HEK293 (cell line): ENCODE data around the gene BBS9.

Source experiments
- CTCF ChIA-PET: fragments of 350-600 bp; formaldehyde crosslinking; extraction: SDS; loops from one replicate; lab custom pipeline; 2021; ENCODE audit warnings: antibody characterized with exemption; lab: Yijun Ruan, JAX
- POLR2A ChIA-PET: fragments of 300-600 bp; formaldehyde crosslinking; extraction: SDS; loops from one replicate; lab custom pipeline; 2020; ENCODE audit warnings: antibody characterized with exemption, inconsistent platforms; lab: Yijun Ruan, JAX
- H3K27ac ChIP-seq: fragments of 200-500 bp; sonication (Bioruptor generic); 2 replicates; pipeline ENCODE4 v1.5.1; 2014; ENCODE audit warnings: low read depth, low read length, control low read depth, inconsistent platforms; ENCODE audit errors: extremely low read depth
- H3K36me3 ChIP-seq, 2 experiments: fragments of 200-500 bp in 1 of 2; sonication (Bioruptor generic) in 1 of 2; 1 replicate in 1 of 2; 2 replicates in 1 of 2; pipeline ENCODE4 v1.5.1; 2014 to 2017; ENCODE audit warnings: inconsistent platforms in 2 of 2, low read length in 2 of 2; ENCODE audit not compliant: control insufficient read depth in 2 of 2, insufficient read depth in 1 of 2
- H3K4me1 ChIP-seq: fragments of 200-500 bp; sonication (Bioruptor generic); 2 replicates; pipeline ENCODE4 v1.5.1; 2014; ENCODE audit warnings: mild to moderate bottlenecking, low read length, inconsistent platforms; ENCODE audit not compliant: control insufficient read depth, insufficient read depth
- H3K4me3 ChIP-seq: 2 replicates; pipeline ENCODE4 v1.5.1; 2011; ENCODE audit warnings: low read depth, mild to moderate bottlenecking, control low read depth, low read length, moderate library complexity
- H3K9me3 ChIP-seq: fragments of 200-500 bp; sonication (Bioruptor generic); 2 replicates; pipeline ENCODE4 v1.5.1; 2014; ENCODE audit warnings: low read depth, low read length, inconsistent platforms; ENCODE audit not compliant: control insufficient read depth, insufficient read depth
- EGR2 ChIP-seq: fragments of 450-650 bp; formaldehyde crosslinking; IDR thresholded peaks from 2 replicates; pipeline ENCODE4 v1.5.1; 2016; ENCODE audit warnings: low read depth, missing biosample characterization, missing genetic modification characterization
- GLIS2 ChIP-seq: fragments of 450-650 bp; formaldehyde crosslinking; IDR thresholded peaks from 2 replicates; pipeline ENCODE4 v1.5.1; 2016; ENCODE audit warnings: missing biosample characterization, missing genetic modification characterization
- OVOL3 ChIP-seq: fragments of 450-650 bp; formaldehyde crosslinking; IDR thresholded peaks from 2 replicates; pipeline ENCODE4 v1.5.1; 2016; ENCODE audit warnings: missing biosample characterization, missing genetic modification characterization
- PBX3 ChIP-seq: sonication (generic); formaldehyde crosslinking; IDR thresholded peaks from 2 replicates; pipeline ENCODE4 v1.8.1; 2022; ENCODE audit warnings: mild to moderate bottlenecking, moderate library complexity, missing genetic modification reagents
- PRDM1 ChIP-seq: fragments of 450-650 bp; formaldehyde crosslinking; IDR thresholded peaks from 2 replicates; pipeline ENCODE4; 2016; ENCODE audit warnings: missing biosample characterization, missing genetic modification characterization
- SCRT1 ChIP-seq: fragments of 450-650 bp; formaldehyde crosslinking; IDR thresholded peaks from 2 replicates; pipeline ENCODE4 v1.5.1; 2016; ENCODE audit warnings: missing biosample characterization, missing genetic modification characterization, borderline replicate concordance
- SP2 ChIP-seq: fragments of 450-650 bp; formaldehyde crosslinking; IDR thresholded peaks from 2 replicates; pipeline ENCODE4 v1.5.1; 2016; ENCODE audit warnings: missing biosample characterization, missing genetic modification characterization
- WT1 ChIP-seq: fragments of 450-650 bp; formaldehyde crosslinking; IDR thresholded peaks from 2 replicates; pipeline ENCODE4 v1.5.1; 2016; ENCODE audit warnings: missing biosample characterization, missing genetic modification characterization
- ZBTB1 ChIP-seq: fragments of 450-650 bp; formaldehyde crosslinking; IDR thresholded peaks from 2 replicates; pipeline ENCODE4 v1.5.1; 2016; ENCODE audit warnings: missing biosample characterization, missing genetic modification characterization
- ZBTB10 ChIP-seq: fragments of 450-650 bp; formaldehyde crosslinking; IDR thresholded peaks from 2 replicates; pipeline ENCODE4 v1.5.1; 2016; ENCODE audit warnings: missing biosample characterization, missing genetic modification characterization
- ZNF140 ChIP-seq: fragments of 450-650 bp; formaldehyde crosslinking; IDR thresholded peaks from 2 replicates; pipeline ENCODE4 v1.5.1; 2016; ENCODE audit warnings: missing biosample characterization, missing genetic modification characterization
- ZNF146 ChIP-seq: fragments of 450-650 bp; formaldehyde crosslinking; IDR thresholded peaks from 2 replicates; pipeline ENCODE4 v1.5.1; 2016; ENCODE audit warnings: missing biosample characterization, missing genetic modification characterization
- ZNF362 ChIP-seq: fragments of 450-650 bp; formaldehyde crosslinking; IDR thresholded peaks from 2 replicates; pipeline ENCODE4 v1.5.1; 2016; ENCODE audit warnings: missing biosample characterization, missing genetic modification characterization
- ZNF366 ChIP-seq: fragments of 450-650 bp; formaldehyde crosslinking; conservative IDR thresholded peaks from 2 replicates; pipeline ENCODE4 v1.5.1; 2016; ENCODE audit warnings: missing biosample characterization, missing genetic modification characterization
- ZNF404 ChIP-seq: fragments of 450-650 bp; formaldehyde crosslinking; IDR thresholded peaks from 2 replicates; pipeline ENCODE4 v1.5.1; 2017; ENCODE audit warnings: missing biosample characterization, missing genetic modification characterization
- ZNF529 ChIP-seq: fragments of 450-650 bp; formaldehyde crosslinking; IDR thresholded peaks from 2 replicates; pipeline ENCODE4 v1.5.1; 2017; ENCODE audit warnings: missing genetic modification characterization, missing biosample characterization; ENCODE audit not compliant: insufficient replicate concordance
- ZNF530 ChIP-seq: fragments of 450-650 bp; formaldehyde crosslinking; IDR thresholded peaks from 2 replicates; pipeline ENCODE4 v1.5.1; 2016; ENCODE audit warnings: low read depth, missing biosample characterization, missing genetic modification characterization
- ZNF571 ChIP-seq: fragments of 450-650 bp; formaldehyde crosslinking; IDR thresholded peaks from 2 replicates; pipeline ENCODE4 v1.5.0; 2017; ENCODE audit warnings: missing biosample characterization, missing genetic modification characterization
- ZNF610 ChIP-seq: fragments of 450-650 bp; formaldehyde crosslinking; IDR thresholded peaks from 2 replicates; pipeline ENCODE4 v1.5.1; 2016; ENCODE audit warnings: missing biosample characterization, missing genetic modification characterization, borderline replicate concordance
- ZNF777 ChIP-seq: fragments of 450-650 bp; formaldehyde crosslinking; IDR thresholded peaks from 2 replicates; pipeline ENCODE4 v1.5.1; 2017; ENCODE audit warnings: missing biosample characterization, missing genetic modification characterization, borderline replicate concordance
- TF ChIP-seq, protein P1 (sequence below): fragments of 450-650 bp; formaldehyde crosslinking; IDR thresholded peaks from 2 replicates; pipeline ENCODE4 v1.5.1; 2016; ENCODE audit warnings: missing biosample characterization, missing genetic modification characterization

Gene BBS9

DNA sequence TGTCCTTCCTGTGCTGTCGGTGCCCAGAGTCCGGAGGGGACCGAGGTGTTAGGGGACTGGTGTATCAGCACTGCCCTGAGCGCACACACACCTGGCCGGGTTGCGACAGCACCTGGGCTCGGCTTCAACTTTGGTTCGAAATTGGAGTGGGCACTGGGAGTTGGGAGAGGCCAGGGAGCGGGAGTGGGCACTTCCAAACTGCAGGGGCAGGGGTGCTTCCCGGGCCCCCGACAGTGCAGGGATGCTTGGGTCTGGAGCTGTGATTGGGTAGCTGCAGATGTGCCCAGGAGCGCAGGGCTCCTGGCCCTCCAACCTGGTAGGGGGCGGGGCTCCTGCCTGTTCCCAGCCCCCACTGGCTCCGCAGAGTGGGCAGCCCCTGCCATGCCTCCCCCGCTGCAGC lies 7.7 kb downstream of the BBS9 start:
- H3K4me3 ChIP-seq: no peak overlapping the region
- no peak for TF ChIP-seq ZNF571
- no peak for TF ChIP-seq OVOL3
- TF ChIP-seq WT1 (tag by site-specific recombination): no peak
- no peak for TF ChIP-seq ZNF404 (tag by site-specific recombination)
- no peak for TF ChIP-seq ZNF610
- TF ChIP-seq ZNF530 (tag by site-specific recombination): no peak
- TF ChIP-seq ZBTB10 (tag by site-specific recombination): no peak
- TF ChIP-seq SP2 (tag by site-specific recombination): no peak
- no peak for TF ChIP-seq ZBTB1 (tag by site-specific recombination)
- no peak for TF ChIP-seq PRDM1
- no peak for TF ChIP-seq ZNF529 (tag by site-specific recombination)
- no peak for TF ChIP-seq ZNF777 (tag by site-specific recombination)
- no peak for TF ChIP-seq EGR2 (tag by site-specific recombination)
- no peak for TF ChIP-seq ZNF362 (tag by site-specific recombination)
- ChIA-PET CTCF (interaction anchor here (0.6 kb wide), 1 partner anchor 630 kb away, joined by 3 read pairs; no protein-coding TSS in a partner anchor), POLR2A (no interaction called here)
- no peaks in the 10 kb centered on the region for H3K4me1 ChIP-seq
- H3K9me3 ChIP-seq: no peaks in the 10 kb centered on the region
- H3K36me3 ChIP-seq: no peaks in the 10 kb centered on the region
- no peak overlapping the region for H3K27ac ChIP-seq

DNA sequence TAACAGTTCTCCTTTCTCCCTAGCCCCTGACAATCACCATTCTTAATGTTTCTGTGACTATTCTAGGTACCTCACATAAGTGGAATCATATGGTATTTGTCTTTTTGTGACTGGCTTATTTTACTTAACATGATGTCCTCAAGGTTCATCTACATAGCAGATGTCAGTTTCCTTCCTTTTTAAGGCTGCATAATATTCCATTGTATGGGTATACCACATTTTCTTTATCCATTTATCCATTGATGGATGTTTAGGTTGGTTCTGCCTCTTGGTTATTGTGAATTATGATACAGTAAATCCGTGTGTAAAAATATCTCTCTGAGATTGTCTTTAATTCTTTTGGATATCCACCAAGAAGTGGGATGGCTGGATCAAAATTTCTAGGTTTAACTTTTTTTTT lies 13.2 kb downstream of the BBS9 start:
- H3K9me3 ChIP-seq: no peaks in the 10 kb centered on the region
- TF ChIP-seq GLIS2 (tag by site-specific recombination) (no peak), PBX3 (CRISPR knock-in tag) (no peak), SCRT1 (tag by site-specific recombination) (no peak), ZNF146 (tag by site-specific recombination) (peak; percentile 63; the same call in 1 of the 2 replicates), ZNF140 (tag by site-specific recombination) (no peak), ZNF366 (tag by site-specific recombination) (no peak)
- TF ChIP-seq, protein P1, sequence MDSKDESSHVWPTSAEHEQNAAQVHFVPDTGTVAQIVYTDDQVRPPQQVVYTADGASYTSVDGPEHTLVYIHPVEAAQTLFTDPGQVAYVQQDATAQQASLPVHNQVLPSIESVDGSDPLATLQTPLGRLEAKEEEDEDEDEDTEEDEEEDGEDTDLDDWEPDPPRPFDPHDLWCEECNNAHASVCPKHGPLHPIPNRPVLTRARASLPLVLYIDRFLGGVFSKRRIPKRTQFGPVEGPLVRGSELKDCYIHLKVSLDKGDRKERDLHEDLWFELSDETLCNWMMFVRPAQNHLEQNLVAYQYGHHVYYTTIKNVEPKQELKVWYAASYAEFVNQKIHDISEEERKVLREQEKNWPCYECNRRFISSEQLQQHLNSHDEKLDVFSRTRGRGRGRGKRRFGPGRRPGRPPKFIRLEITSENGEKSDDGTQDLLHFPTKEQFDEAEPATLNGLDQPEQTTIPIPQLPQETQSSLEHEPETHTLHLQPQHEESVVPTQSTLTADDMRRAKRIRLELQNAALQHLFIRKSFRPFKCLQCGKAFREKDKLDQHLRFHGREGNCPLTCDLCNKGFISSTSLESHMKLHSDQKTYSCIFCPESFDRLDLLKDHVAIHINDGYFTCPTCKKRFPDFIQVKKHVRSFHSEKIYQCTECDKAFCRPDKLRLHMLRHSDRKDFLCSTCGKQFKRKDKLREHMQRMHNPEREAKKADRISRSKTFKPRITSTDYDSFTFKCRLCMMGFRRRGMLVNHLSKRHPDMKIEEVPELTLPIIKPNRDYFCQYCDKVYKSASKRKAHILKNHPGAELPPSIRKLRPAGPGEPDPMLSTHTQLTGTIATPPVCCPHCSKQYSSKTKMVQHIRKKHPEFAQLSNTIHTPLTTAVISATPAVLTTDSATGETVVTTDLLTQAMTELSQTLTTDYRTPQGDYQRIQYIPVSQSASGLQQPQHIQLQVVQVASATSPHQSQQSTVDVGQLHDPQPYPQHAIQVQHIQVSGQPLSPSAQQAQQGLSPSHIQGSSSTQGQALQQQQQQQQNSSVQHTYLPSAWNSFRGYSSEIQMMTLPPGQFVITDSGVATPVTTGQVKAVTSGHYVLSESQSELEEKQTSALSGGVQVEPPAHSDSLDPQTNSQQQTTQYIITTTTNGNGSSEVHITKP (tag by site-specific recombination): no peak
- no peaks in the 10 kb centered on the region for H3K4me1 ChIP-seq
- no peaks in the 10 kb centered on the region for H3K36me3 ChIP-seq
- no peak overlapping the region for H3K27ac ChIP-seq
- ChIA-PET CTCF (no interaction called here), POLR2A (no interaction called here)
- H3K4me3 ChIP-seq: no peak overlapping the region
